Upper lobe of left lung (tissue), 6 donors: ENCODE measurements around the gene ACACA. TPM values are rescaled to one million over a fixed set of nuclear protein-coding genes. Genes with fewer than 3 reads are reported as not detected.

Source experiments
- ATAC-seq, 2 donors: fragments of 200-7000 bp; cut with Tn5 transposase; one replicate each; pipeline ENCODE4 v1.9.1; 2022; ENCODE audit warnings: mild to moderate bottlenecking in 2 of 2, moderate library complexity in 2 of 2; ENCODE audit not compliant: low FRiP score in 2 of 2
- DNase-seq, 2 donors: peaks; one replicate each; pipeline ENCODE4 v3.0.0-alpha.2; 2019 to 2020
- H3K27ac ChIP-seq, 4 donors: fragments of 200-600 bp; sonication (generic); one replicate each; pipeline ENCODE4 v1.5.1; 2016 to 2019
- H3K27me3 ChIP-seq, 4 donors: fragments of 200-600 bp; sonication (generic); one replicate each; pipeline ENCODE4 v1.5.1; 2017 to 2019
- H3K36me3 ChIP-seq, 4 donors: fragments of 200-600 bp; sonication (generic); one replicate each; pipeline ENCODE4 v1.5.1; 2016 to 2019
- H3K4me1 ChIP-seq, 4 donors: fragments of 200-600 bp; sonication (generic); one replicate each; pipeline ENCODE4 v1.5.1; 2018 to 2019
- H3K4me3 ChIP-seq, 4 donors: fragments of 200-600 bp; sonication (generic); one replicate each; pipeline ENCODE4 v1.5.1; 2017 to 2019; ENCODE audit warnings: mild to moderate bottlenecking in 2 of 4, moderate library complexity in 1 of 4
- H3K9me3 ChIP-seq, 4 donors: fragments of 200-600 bp; sonication (generic); one replicate each; pipeline ENCODE4 v1.5.1; 2018 to 2019
- CTCF ChIP-seq, 6 experiments: fragments of 450-650 bp in 4 of 6; fragments of 200-600 bp in 2 of 6; sonication (generic) in 2 of 6; IDR thresholded peaks; one replicate each; pipeline ENCODE4 v1.5.1; 2016 to 2019; ENCODE audit warnings: antibody characterized with exemption in 6 of 6
- EP300 ChIP-seq, 4 donors: sonication (generic); formaldehyde crosslinking; IDR thresholded peaks; one replicate each; pipeline ENCODE4 v1.5.1; 2017; ENCODE audit warnings: antibody characterized with exemption in 4 of 4, control low read depth in 2 of 4
- POLR2A ChIP-seq, 4 donors: fragments of 450-650 bp; IDR thresholded peaks; one replicate each; pipeline ENCODE4 v1.5.1; 2016 to 2017; ENCODE audit warnings: antibody characterized with exemption in 4 of 4, mild to moderate bottlenecking in 2 of 4
- POLR2AphosphoS5 ChIP-seq, 2 donors: sonication (generic); formaldehyde crosslinking; IDR thresholded peaks; one replicate each; pipeline ENCODE4 v1.5.1; 2017; ENCODE audit warnings: antibody characterized with exemption in 2 of 2
- WGBS, 2 donors: methylation state at CpG; one replicate each; pipeline ENCODE4 v1.1.5; 2017 to 2018; 5-methylcytosine and 5-hydroxymethylcytosine counted together
- total RNA-seq, 6 donors: library from RNA; depleted of rRNA in 4 of 6; stranded (reverse); fragments of >200 nt in 4 of 6; gene quantifications; one replicate each; pipeline versions ENCODE4 v1.1.0 to v1.2.1, GENCODE V29; 2016 to 2021
- donor health status: DM: no; HTN: no; CAD: no; lungs with moderate emphysema.
- donor health status: DM: no; HTN: yes; CAD: no; lungs with severe emphysema.

ACACA gene
- total RNA-seq, 6 donors from 2014 or later: 55.7 to 129 (median 91.9) TPM

- no peak overlapping the region for H3K27ac ChIP-seq
- H3K36me3 ChIP-seq: no peaks in the 10 kb centered on the region
- TF ChIP-seq CTCF (IDR thresholded peaks at IDR 0.05): no peak
- no peak for TF ChIP-seq EP300 (IDR thresholded peaks at IDR 0.05)
- no peak for TF ChIP-seq POLR2AphosphoS5 (IDR thresholded peaks at IDR 0.05)
- no peaks in the 10 kb centered on the region for H3K9me3 ChIP-seq
- H3K27me3 ChIP-seq: no peaks in the 10 kb centered on the region
- ATAC-seq (no peak), DNase-seq (no peak)
- no peak overlapping the region for H3K4me3 ChIP-seq
- WGBS, 2 donors: 82 to 91% methylated on average over 3 of the region's 3 CpGs
- no peaks in the 10 kb centered on the region for H3K4me1 ChIP-seq
Measured at GRCh38 chr17:37312137-37312923, 94.3 kb downstream of the ACACA start.

DNA sequence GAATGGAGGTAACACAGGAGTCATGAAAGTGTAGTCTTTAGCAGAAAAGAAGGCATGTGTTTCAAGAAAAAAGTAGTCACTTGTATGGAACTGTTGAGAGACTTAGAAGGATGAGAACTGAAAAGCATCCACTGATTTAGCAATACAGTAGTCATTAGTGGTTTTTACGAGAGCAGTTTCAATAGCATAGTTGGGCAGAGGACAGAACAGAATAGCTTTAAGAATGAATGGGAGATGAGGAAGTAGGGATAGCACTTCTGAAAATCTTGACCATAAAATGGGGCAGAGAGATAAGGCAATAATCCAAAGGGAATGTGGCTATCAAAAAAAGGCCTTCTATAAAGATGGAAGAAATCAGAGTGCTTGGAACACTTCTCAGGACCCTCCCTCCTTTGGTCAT, 95.7 kb downstream of the ACACA start:
- no peaks in the 10 kb centered on the region for H3K36me3 ChIP-seq
- H3K4me3 ChIP-seq: no peak overlapping the region
- TF ChIP-seq POLR2AphosphoS5 (IDR thresholded peaks at IDR 0.05) (no peak), POLR2A (IDR thresholded peaks at IDR 0.05) (no peak), EP300 (IDR thresholded peaks at IDR 0.05) (no peak), CTCF (IDR thresholded peaks at IDR 0.05) (no peak)
- H3K27ac ChIP-seq: no peak overlapping the region
- ATAC-seq (no peak), DNase-seq (no peak)
- H3K9me3 ChIP-seq: no peaks in the 10 kb centered on the region
- 15 to 46% methylated on average over 1 of the region's 1 CpG for WGBS, 2 donors
- no peaks in the 10 kb centered on the region for H3K27me3 ChIP-seq
- H3K4me1 ChIP-seq: no peaks in the 10 kb centered on the region

- H3K27me3 ChIP-seq: no peaks in the 10 kb centered on the region
- no peak overlapping the region for H3K4me3 ChIP-seq
- no peak for ATAC-seq
- TF ChIP-seq POLR2AphosphoS5 (IDR thresholded peaks at IDR 0.05) (no peak), EP300 (IDR thresholded peaks at IDR 0.05) (no peak), CTCF (IDR thresholded peaks at IDR 0.05) (no peak), POLR2A (IDR thresholded peaks at IDR 0.05) (no peak)
- peaks cover 0 to 3% (median 0%) of the 10 kb centered on the region in 4 donors for H3K36me3 ChIP-seq
- H3K4me1 ChIP-seq: no peaks in the 10 kb centered on the region
- H3K9me3 ChIP-seq: no peaks in the 10 kb centered on the region
- no peak overlapping the region for H3K27ac ChIP-seq
- WGBS, 2 donors: 91 to 97% methylated on average over 5 of the region's 5 CpGs
- DNase-seq: no peak
Measured at GRCh38 chr17:37309051-37309450, 97.6 kb downstream of the ACACA start.

GRCh38 chr17:37305406-37305905, 101.2 kb downstream of the ACACA start:
- TF ChIP-seq POLR2A (IDR thresholded peaks at IDR 0.05): no peak
- WGBS, 2 donors: 87 to 100% methylated on average over 2 of the region's 2 CpGs
- Histone ChIP-seq H3K36me3 (peaks cover 0 to 3% (median 0%) of the 10 kb centered on the region in 4 donors), H3K9me3 (no peaks in the 10 kb centered on the region), H3K4me1 (peaks cover 0 to 11% (median 3%) of the 10 kb centered on the region in 4 donors), H3K27me3 (no peaks in the 10 kb centered on the region), H3K27ac (no peak overlapping the region), H3K4me3 (no peak overlapping the region)
- DNase-seq (no peak), ATAC-seq (no peak)

GRCh38 chr17:37301288-37301687, 105.3 kb downstream of the ACACA start:
- no peak overlapping the region for H3K4me3 ChIP-seq
- no peaks in the 10 kb centered on the region for H3K9me3 ChIP-seq
- H3K4me1 ChIP-seq: peaks cover 15 to 28% (median 17%) of the 10 kb centered on the region in 4 donors
- peaks cover 0 to 3% (median 0%) of the 10 kb centered on the region in 4 donors for H3K36me3 ChIP-seq
- H3K27me3 ChIP-seq: no peaks in the 10 kb centered on the region
- ATAC-seq: peak in 1 of 2 donors; percentile 71
- 62 to 81% methylated on average over 4 of the region's 4 CpGs for WGBS, 2 donors
- H3K27ac ChIP-seq: no peak overlapping the region
- DNase-seq: no peak
- TF ChIP-seq POLR2AphosphoS5 (IDR thresholded peaks at IDR 0.05) (no peak), POLR2A (IDR thresholded peaks at IDR 0.05) (no peak), CTCF (IDR thresholded peaks at IDR 0.05) (no peak), EP300 (IDR thresholded peaks at IDR 0.05) (no peak)
